Neural progenitor cell (in vitro differentiated cells): ENCODE results near the gene PLD2. TPM values are rescaled to one million over a fixed set of nuclear protein-coding genes. Genes with fewer than 3 reads are reported as not detected.
"Not testable (repeated sequence)": the region's sequence is repeated elsewhere in the genome, so short reads cannot be mapped to it uniquely, and the experiment has no call there.

Source experiments
- DNase-seq: peaks from one replicate; pipeline ENCODE4 v3.0.0-alpha.2; 2016; ENCODE audit warnings: low spot score
- H2AFZ ChIP-seq: fragments of 200-600 bp; sonication (generic); replicated peaks from 2 replicates; pipeline ENCODE4 v1.6.1; 2016; ENCODE audit warnings: antibody characterized with exemption
- H3F3A ChIP-seq: fragments of 200-600 bp; sonication (generic); 2 replicates; pipeline ENCODE4 v1.6.1; 2016; ENCODE audit warnings: antibody characterized with exemption, low read depth
- H3K27ac ChIP-seq: fragments of 200-600 bp; sonication (generic); 2 replicates; pipeline ENCODE4 v1.5.1; 2016; ENCODE audit warnings: mild to moderate bottlenecking
- H3K27me3 ChIP-seq: fragments of 200-600 bp; sonication (generic); 2 replicates; pipeline ENCODE4 v1.6.1; 2016; ENCODE audit warnings: mild to moderate bottlenecking, moderate library complexity
- H3K36me3 ChIP-seq: fragments of 200-600 bp; sonication (generic); 2 replicates; pipeline ENCODE4 v1.5.1; 2016
- H3K4me1 ChIP-seq: fragments of 200-600 bp; sonication (generic); 2 replicates; pipeline ENCODE4 v1.6.1; 2016; ENCODE audit warnings: mixed run types
- H3K4me2 ChIP-seq: fragments of 200-600 bp; sonication (generic); 2 replicates; pipeline ENCODE4 v1.6.1; 2016
- H3K4me3 ChIP-seq: fragments of 200-600 bp; sonication (generic); 2 replicates; pipeline ENCODE4 v1.5.1; 2016
- H3K79me2 ChIP-seq: fragments of 200-600 bp; sonication (generic); 2 replicates; pipeline ENCODE4 v1.6.1; 2016; ENCODE audit warnings: low read depth
- H3K9ac ChIP-seq: fragments of 200-600 bp; sonication (generic); 2 replicates; pipeline ENCODE4 v1.6.1; 2016
- H3K9me3 ChIP-seq: fragments of 200-600 bp; sonication (generic); 2 replicates; pipeline ENCODE4 v1.5.1; 2016; ENCODE audit warnings: low read depth
- H4K20me1 ChIP-seq: fragments of 200-600 bp; sonication (generic); 2 replicates; pipeline ENCODE4 v1.6.1; 2016; ENCODE audit warnings: low read depth
- H3K27ac Mint-ChIP-seq: 3 replicates; pipeline ENCODE4 v1.8.0; 2021; ENCODE audit warnings: mixed read lengths
- H3K27me3 Mint-ChIP-seq: 2 replicates; pipeline ENCODE4 v1.8.0; 2022; ENCODE audit warnings: low read depth, mild to moderate bottlenecking, inconsistent platforms, moderate library complexity, mixed read lengths; ENCODE audit not compliant: insufficient read depth
- H3K36me3 Mint-ChIP-seq: 3 replicates; pipeline ENCODE4 v1.8.0; 2021; ENCODE audit warnings: mixed read lengths
- H3K4me1 Mint-ChIP-seq: 3 replicates; pipeline ENCODE4 v1.8.0; 2021; ENCODE audit warnings: mixed read lengths
- H3K4me3 Mint-ChIP-seq: 3 replicates; pipeline ENCODE4 v1.8.0; 2021; ENCODE audit warnings: mild to moderate bottlenecking, moderate library complexity, mixed read lengths
- H3K9me3 Mint-ChIP-seq: 3 replicates; pipeline ENCODE4 v1.8.0; 2020; ENCODE audit warnings: mixed read lengths
- EZH2 ChIP-seq: fragments of 200-600 bp; sonication (generic); IDR thresholded peaks from 2 replicates; pipeline ENCODE4 v1.6.1; 2017; ENCODE audit warnings: antibody characterized with exemption, mild to moderate bottlenecking, moderate library complexity
- EZH2phosphoT487 ChIP-seq: fragments of 200-600 bp; sonication (generic); IDR thresholded peaks from 2 replicates; pipeline ENCODE4 v1.6.1; 2017; ENCODE audit warnings: antibody characterized with exemption
- total RNA-seq: library from RNA; depleted of rRNA; stranded (reverse); fragments of >200 nt; gene quantifications from 2 replicates; pipeline ENCODE4 v1.2.3, GENCODE V29; 2015; ENCODE audit warnings: low replicate concordance
- TF ChIP-seq, protein P1 (sequence below): fragments of 200-600 bp; sonication (generic); IDR thresholded peaks from 2 replicates; pipeline ENCODE4 v1.5.1; 2017; ENCODE audit warnings: antibody characterized with exemption, mild to moderate bottlenecking

Gene PLD2
- total RNA-seq, 1 donor from 2014 or later = 23.8 TPM

DNA sequence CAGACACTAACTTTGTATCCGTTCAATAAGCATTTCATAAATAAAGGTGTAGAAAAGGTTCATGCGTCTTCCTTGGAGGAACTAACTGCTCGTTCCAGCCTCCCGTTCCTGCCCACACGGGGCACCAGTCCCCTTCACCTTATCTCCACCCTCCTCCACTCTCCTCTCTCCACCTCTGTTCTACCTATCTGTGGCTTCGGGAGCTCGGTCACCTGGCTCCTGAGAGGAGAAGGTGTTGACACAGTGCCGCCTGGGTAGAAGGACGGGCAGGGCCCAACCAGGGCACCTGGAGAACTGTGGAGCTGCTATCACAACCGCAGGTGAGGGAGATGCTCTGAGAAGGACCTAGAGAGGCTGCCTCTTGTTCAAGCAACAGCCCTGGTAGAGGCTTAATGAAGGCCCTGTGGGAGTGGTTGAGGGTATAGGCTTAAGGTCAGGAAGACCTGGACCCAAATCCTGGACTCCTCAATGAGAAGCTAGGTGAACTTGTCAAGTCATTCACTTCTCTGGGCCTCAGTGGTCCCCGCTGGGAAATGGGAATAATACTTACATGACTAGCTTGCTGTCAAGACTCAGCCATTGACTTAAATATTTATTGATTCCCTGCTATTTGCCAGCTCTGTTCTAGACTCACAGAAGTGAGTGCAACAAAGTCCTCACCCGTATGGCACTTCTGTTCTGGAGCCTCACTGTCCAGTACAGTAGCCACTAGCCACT lies 16.6 kb downstream of the PLD2 start:
- Mint-ChIP-seq H3K36me3 (peaks cover 8% of the 10 kb centered on the region), H3K27ac (no peak overlapping the region), H3K4me3 (no peak overlapping the region), H3K4me1 (no peaks in the 10 kb centered on the region), H3K27me3 (no peaks in the 10 kb centered on the region), H3K9me3 (no peaks in the 10 kb centered on the region)
- H3K4me3 ChIP-seq = no peak overlapping the region
- H2AFZ ChIP-seq = no peak overlapping the region
- H4K20me1 ChIP-seq = no peaks in the 10 kb centered on the region
- TF ChIP-seq, protein P1, sequence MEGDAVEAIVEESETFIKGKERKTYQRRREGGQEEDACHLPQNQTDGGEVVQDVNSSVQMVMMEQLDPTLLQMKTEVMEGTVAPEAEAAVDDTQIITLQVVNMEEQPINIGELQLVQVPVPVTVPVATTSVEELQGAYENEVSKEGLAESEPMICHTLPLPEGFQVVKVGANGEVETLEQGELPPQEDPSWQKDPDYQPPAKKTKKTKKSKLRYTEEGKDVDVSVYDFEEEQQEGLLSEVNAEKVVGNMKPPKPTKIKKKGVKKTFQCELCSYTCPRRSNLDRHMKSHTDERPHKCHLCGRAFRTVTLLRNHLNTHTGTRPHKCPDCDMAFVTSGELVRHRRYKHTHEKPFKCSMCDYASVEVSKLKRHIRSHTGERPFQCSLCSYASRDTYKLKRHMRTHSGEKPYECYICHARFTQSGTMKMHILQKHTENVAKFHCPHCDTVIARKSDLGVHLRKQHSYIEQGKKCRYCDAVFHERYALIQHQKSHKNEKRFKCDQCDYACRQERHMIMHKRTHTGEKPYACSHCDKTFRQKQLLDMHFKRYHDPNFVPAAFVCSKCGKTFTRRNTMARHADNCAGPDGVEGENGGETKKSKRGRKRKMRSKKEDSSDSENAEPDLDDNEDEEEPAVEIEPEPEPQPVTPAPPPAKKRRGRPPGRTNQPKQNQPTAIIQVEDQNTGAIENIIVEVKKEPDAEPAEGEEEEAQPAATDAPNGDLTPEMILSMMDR = no peak
- no peak for TF ChIP-seq EZH2
- no peak for TF ChIP-seq EZH2phosphoT487
- no peaks in the 10 kb centered on the region for H3K27me3 ChIP-seq
- H3K27ac ChIP-seq = no peak overlapping the region
- no peaks in the 10 kb centered on the region for H3K9me3 ChIP-seq
- no peaks in the 10 kb centered on the region for H3K36me3 ChIP-seq
- no peaks in the 10 kb centered on the region for H3K4me1 ChIP-seq
- no peak for DNase-seq
- peaks cover 6% of the 10 kb centered on the region for H3F3A ChIP-seq
- no peak overlapping the region for H3K4me2 ChIP-seq
- H3K79me2 ChIP-seq = no peaks in the 10 kb centered on the region
- H3K9ac ChIP-seq = no peak overlapping the region

DNA sequence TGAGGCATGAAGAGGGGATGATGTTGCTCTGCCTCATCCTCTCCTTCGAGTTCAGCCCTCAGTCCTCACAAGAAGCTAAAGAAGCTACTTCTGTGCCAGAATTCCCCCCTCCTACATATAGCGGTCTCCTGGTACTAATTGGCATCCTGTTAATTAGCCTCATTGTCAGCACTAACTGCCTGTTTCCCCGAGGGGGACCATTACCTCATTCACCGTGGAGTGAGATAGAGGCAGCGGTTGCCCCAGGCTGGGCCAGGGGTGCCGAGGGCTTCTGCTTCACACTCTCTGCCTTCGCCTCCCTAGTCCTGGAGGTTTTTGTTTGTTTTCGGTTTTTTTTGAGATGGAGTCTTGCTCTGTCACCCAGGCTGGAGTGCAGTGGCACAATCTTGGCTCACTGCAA lies 20.4 kb downstream of the PLD2 start:
- H3K4me3 Mint-ChIP-seq = no peak overlapping the region
- TF ChIP-seq, protein P1 = no peak
- TF ChIP-seq EZH2 (no peak), EZH2phosphoT487 (no peak)
- H3K27ac ChIP-seq = no peak overlapping the region

GRCh38 chr17:4832829-4833177 lies 25.9 kb downstream of the PLD2 start:
- DNase-seq, H3K27me3 ChIP-seq, H3K27me3 Mint-ChIP-seq, H3K36me3 ChIP-seq, H3K9me3 ChIP-seq, H3K9me3 Mint-ChIP-seq, H3K4me1 ChIP-seq, H3K36me3 Mint-ChIP-seq, H3K27ac ChIP-seq, H3F3A ChIP-seq, H3K9ac ChIP-seq: not testable (repeated sequence)
- peaks cover 39% of the 10 kb centered on the region for H3K79me2 ChIP-seq
- H2AFZ ChIP-seq = peak overlapping the region; percentile 95
- Mint-ChIP-seq H3K27ac (peak overlapping the region; percentile 91), H3K4me1 (peaks cover 22% of the 10 kb centered on the region), H3K4me3 (peak overlapping the region; percentile 94)
- peak overlapping the region; percentile 90 for H3K4me3 ChIP-seq
- H4K20me1 ChIP-seq = peaks cover 29% of the 10 kb centered on the region
- H3K4me2 ChIP-seq = peak overlapping the region; percentile 93

More for the DNA sequence above, 20.4 kb downstream of the PLD2 start:
- no peaks in the 10 kb centered on the region for H4K20me1 ChIP-seq
- H3K27me3 ChIP-seq = no peaks in the 10 kb centered on the region
- Mint-ChIP-seq H3K27ac (no peak overlapping the region), H3K4me1 (peaks cover 3% of the 10 kb centered on the region), H3K27me3 (peaks cover 3% of the 10 kb centered on the region), H3K36me3 (no peaks in the 10 kb centered on the region), H3K9me3 (no peaks in the 10 kb centered on the region)
- no peaks in the 10 kb centered on the region for H3K4me1 ChIP-seq
- no peak overlapping the region for H3K4me2 ChIP-seq
- peaks cover 6% of the 10 kb centered on the region for H3F3A ChIP-seq
- H3K9ac ChIP-seq = no peak overlapping the region
- no peaks in the 10 kb centered on the region for H3K36me3 ChIP-seq
- H3K79me2 ChIP-seq = no peaks in the 10 kb centered on the region
- peak; percentile 16 for DNase-seq
- H2AFZ ChIP-seq = no peak overlapping the region
- H3K4me3 ChIP-seq = no peak overlapping the region
- no peaks in the 10 kb centered on the region for H3K9me3 ChIP-seq

DNA sequence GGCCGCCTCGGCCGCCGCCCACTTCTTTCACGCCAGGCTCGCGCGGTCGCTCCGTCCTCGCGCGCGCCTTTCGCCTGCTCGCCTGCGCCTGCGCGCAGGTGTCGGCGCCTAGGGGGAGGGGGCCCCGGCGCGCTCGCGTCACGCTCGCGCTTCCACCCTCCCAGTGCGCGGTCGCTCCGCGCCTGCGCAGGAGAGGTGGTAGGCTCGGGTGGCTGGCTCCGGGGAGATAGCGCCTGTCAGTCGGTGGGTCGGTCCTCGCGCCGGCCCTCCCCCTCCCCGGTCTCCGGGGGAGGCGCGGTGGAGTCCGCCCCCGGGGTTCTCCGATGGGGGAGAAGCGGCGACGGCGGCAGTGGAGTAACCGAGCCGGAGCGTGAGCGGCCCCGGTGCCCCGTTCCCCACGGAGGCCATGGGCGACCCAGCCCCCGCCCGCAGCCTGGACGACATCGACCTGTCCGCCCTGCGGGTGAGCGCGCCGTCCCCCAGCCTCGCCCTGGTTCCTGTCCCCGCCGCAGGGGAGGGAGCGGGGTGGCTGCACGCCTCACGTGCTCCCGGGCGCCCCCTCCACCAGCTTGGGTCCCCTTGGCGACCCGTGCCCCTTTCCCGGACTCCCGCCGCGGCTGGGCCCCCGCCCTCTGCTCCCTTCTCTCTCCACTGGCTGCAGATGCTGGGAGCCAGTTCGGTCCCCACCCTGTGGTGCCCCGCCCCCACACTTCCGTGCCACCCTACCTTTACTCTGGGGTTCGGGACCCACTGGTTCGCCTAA lies 26.4 kb downstream of the PLD2 start, which contains the start of gene MINK1:
TSS of gene MINK1 (plus strand) at position 163 of the 763 bp plus-strand sequence. CDS start at position 407, 244 bp downstream.
- no peak within 1 kb of the TSS for H3K27ac ChIP-seq
- TF ChIP-seq EZH2 = no peak
- TF ChIP-seq, protein P1 = no peak
- TF ChIP-seq EZH2phosphoT487 = no peak
- peak within 1 kb of the TSS; percentile 95 for H2AFZ ChIP-seq
- peaks cover 40% of the 10 kb centered on the region for H3K79me2 ChIP-seq
- peak within 1 kb of the TSS; percentile 91 for H3K27ac Mint-ChIP-seq
- peaks cover 5% of the 10 kb centered on the region for H3K36me3 Mint-ChIP-seq
- DNase-seq = peak; percentile 95
- H3K4me1 ChIP-seq = peaks cover 9% of the 10 kb centered on the region
- H3K9me3 Mint-ChIP-seq = no peaks in the 10 kb centered on the region
- H3K36me3 ChIP-seq = no peaks in the 10 kb centered on the region
- H3K4me2 ChIP-seq = peak within 1 kb of the TSS; percentile 93
- H4K20me1 ChIP-seq = peaks cover 30% of the 10 kb centered on the region
- peak within 1 kb of the TSS; percentile 90 for H3K4me3 ChIP-seq
- peaks cover 5% of the 10 kb centered on the region for H3F3A ChIP-seq
- H3K9ac ChIP-seq = peak within 1 kb of the TSS; percentile 10
- H3K27me3 ChIP-seq = no peaks in the 10 kb centered on the region
- peaks cover 12% of the 10 kb centered on the region for H3K27me3 Mint-ChIP-seq
- H3K4me1 Mint-ChIP-seq = peaks cover 23% of the 10 kb centered on the region
- H3K9me3 ChIP-seq = no peaks in the 10 kb centered on the region
- peak within 1 kb of the TSS; percentile 94 for H3K4me3 Mint-ChIP-seq
